GM18870 (cell line): Measurements from ENCODE around the gene TPD52L2.

Experiments
- ATAC-seq: cut with Tn5 transposase; IDR thresholded peaks from one replicate; pipeline ENCODE4 v1.9.1; 2021; ENCODE audit warnings: moderate library complexity; ENCODE audit not compliant: unreplicated experiment

TPD52L2 gene

GRCh38 chr20:63930971-63931553 is 66.0 kb downstream of the TPD52L2 start:
- no peak for ATAC-seq

GRCh38 chr20:63931735-63932134 is 66.7 kb downstream of the TPD52L2 start:
- no peak for ATAC-seq

DNA sequence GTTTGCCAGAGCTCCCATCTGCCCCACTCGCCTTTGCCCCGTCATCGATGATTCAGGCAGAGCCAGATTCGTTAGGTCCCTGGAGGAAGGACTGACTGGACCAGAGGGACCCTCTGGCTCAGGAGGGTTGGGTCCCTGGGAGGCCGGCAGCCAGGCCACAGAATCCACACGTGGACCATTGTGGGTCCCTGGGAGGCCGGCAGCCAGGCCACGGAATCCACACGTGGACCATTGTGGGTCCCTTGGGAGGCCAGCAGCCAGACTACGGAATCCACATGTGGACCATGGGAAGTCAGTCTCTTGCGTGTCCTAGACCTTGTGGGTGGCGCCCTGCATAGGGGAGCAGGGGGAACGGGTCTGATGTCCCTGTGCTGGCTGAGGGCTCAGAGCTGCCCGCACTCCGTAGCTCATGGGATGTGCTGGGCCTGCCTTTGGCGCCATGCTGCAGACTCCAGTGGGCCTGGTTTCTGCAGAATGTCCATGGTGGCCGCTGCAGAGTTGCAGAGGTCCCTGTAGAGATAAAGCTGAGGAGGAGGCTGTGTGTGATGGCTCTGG is 67.6 kb downstream of the TPD52L2 start:
- ATAC-seq = no peak

DNA sequence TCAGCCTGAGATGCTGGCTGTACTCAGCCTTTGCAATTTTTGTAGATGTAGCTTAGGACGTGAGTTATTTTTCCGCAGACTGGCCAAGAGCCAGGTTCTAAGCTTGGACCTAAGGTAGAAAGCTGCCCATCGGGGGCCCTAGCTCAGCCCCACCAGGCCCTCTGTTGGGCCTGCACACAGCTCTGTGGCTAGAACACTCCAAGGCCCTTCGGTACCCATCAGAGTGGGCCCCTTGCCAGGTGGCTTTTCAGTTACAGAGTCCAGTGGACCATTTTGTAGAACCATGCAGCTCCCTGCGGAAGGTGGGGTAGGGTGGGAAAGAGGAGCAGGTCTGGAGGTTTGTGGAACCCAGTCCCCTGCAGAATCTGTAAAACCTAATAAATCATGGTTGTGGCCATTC is 68.6 kb downstream of the TPD52L2 start:
- no peak for ATAC-seq

DNA sequence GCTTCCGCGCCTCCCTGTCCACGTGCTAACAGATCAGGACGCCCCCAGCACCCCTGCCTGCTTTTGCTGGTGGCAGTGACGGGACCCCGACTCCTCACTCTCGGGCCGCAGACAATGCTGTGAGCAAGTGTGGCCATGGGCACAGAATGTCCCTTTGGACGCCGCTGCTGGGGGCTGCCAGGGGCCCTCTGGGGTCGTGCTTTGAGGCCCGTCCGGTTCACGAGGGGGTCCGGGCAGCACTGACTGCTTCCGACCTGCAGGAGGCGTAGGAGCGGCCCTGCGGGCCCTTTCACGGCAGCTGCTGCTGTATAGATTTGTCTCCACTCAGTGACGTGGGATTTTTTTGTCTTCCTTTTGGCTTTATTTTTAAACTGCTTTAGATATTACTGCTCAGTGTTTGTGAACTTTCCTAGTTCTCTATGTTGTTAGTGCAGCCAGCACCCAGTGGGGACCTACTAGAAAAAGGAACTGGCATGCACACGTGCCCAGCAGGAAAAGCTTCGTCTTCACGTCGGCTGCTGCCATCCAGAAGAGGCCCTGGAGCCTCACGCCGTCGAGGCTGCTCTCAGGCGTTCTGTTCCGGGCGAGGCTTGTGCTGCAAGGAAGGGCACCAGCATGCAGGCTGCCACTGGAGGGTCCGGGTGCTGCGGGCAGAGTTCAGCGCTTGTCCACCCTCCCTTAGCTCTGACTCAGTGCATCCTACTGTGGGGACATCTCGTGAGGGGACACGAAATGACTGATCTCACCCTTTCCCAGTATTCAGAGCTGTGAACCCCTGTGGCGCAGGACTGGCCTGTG is 69.4 kb downstream of the TPD52L2 start:
- no peak for ATAC-seq

DNA sequence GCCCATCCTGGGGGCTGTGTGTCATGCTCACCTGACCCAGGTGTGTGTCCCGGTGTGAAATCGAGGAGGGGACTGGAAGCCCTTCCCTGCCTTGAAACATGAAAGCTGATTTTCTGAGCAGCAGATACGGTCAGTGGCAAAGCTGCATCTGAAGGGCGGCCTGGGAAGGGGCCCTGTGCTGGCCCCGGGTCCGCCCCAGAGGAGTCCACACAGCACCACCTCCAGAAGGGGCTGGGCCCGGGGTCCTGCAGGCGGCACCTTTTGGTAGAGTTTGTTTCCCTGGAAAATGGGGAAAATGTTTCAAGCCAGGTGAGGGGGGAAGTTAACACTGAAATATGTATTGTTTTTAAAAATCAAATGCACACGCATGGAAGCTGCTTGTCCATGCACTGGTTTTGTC is 70.4 kb downstream of the TPD52L2 start:
- ATAC-seq = no peak

DNA sequence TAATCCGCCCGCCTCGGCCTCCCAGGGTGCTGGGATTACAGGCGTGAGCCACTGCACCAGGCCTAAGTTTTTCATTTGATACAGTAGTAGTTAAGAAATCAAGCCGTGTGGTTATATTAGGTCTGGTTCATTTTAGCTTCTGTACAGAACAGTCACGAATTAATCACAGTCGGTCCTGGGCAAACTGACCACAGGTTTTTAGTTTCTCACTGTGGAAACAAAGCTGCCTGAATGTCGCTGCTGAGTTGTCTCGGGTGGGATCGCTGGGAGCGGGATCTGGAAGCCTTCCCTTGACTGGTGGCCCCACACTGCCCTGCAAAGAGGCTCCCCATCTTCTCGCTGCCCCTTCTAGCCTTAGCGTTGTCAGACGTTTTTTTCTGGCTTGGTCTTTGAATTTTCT is 72.5 kb downstream of the TPD52L2 start:
- no peak for ATAC-seq

GRCh38 chr20:63939061-63939935 is 74.2 kb downstream of the TPD52L2 start:
- ATAC-seq = no peak

GRCh38 chr20:63940071-63940471 is 75.0 kb downstream of the TPD52L2 start:
- ATAC-seq = no peak

DNA sequence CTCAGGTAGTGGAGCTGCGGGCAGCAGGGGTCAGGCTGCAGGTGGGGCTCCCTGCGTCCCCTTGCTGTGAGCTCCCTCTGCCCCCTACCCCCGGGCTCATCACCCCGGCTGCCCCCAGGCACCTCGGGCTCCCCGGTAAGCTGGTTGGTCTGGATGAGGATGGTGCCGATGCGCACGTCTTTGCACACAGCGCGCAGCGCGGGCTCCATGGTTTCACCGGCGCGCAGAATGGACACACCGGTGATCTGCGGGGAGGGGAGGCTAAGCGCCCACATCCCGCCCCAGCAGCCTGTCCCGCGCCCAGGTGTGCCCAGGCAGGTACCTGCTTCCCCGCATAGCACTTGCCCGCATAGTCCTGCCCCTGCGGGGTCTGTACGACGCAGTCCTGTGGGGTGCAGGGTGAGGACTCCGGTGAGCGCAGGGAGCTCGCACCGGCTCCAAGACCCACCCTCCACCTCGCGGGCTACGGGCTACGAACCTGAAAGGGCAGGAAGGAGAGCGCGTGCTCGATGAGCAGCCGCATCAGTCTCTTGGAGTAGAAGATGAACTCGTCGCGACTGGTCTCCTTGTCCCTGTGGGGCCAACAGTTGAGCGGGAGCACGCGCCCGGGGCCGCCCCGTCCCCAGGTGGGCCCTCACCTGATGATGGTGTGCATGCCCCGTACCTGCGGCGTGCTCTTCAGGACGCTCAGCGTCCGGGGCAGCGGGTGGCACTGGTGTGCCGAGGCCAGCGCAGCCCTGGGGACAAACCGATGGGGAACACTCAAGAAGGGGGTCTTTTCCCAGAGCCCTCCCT is 75.6 kb downstream of the TPD52L2 start:
- no peak for ATAC-seq
